GM21367 (cell line): ENCODE measurements around the gene COPZ2.
A peak's percentile ranks its signal among the peaks of the same experiment; 100 is the strongest.
"Not testable (repeated sequence)": the region's sequence is repeated elsewhere in the genome, so short reads cannot be mapped to it uniquely, and the experiment has no call there.

Experiments
- ATAC-seq: cut with Tn5 transposase; IDR thresholded peaks from one replicate; pipeline ENCODE4 v1.9.1; 2021; ENCODE audit not compliant: unreplicated experiment

COPZ2 gene

DNA sequence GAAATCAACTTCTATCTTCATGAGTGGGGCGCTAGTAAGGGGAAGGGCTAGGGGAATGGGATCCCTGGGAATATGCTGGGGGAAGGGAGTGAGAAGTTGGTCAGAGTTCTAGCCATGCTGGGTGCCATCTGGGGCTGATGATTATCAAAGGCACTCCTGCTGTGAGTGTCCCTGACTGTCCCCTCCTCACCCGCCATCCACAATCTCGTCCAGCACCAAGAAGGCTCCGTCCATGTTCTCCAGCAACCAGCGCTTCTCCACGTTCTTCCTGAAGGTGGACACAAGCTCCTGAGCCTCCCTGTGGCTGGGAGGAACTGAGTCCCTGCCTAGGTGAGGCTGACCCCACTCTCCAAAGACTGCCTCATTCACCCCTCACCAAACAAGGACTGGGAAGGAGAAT lies 5.6 kb downstream of the COPZ2 start:
- no peak for ATAC-seq

DNA sequence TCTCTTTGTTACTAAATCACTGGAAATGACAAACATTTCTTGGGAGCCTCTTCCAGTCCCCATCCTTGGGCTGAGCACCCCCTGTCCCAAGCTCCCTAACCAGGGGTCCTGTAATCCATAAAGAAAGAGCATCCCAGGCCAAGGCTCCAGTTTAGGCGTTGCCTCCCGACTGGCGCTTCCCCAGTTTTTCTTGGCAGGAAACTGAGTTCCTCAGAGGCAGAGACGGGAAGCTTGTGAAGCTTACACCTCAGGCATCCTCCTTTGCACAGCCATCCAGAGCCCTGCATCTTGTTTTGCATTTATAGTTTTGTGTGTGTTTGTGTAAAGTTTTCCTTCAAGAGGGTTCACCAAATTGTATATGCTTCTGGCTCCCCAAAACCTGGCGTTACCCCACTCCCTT lies 7.1 kb downstream of the COPZ2 start:
- ATAC-seq: no peak

- no peak for ATAC-seq
Observed at GRCh38 chr17:48028736-48029135, 8.9 kb downstream of the COPZ2 start.

DNA sequence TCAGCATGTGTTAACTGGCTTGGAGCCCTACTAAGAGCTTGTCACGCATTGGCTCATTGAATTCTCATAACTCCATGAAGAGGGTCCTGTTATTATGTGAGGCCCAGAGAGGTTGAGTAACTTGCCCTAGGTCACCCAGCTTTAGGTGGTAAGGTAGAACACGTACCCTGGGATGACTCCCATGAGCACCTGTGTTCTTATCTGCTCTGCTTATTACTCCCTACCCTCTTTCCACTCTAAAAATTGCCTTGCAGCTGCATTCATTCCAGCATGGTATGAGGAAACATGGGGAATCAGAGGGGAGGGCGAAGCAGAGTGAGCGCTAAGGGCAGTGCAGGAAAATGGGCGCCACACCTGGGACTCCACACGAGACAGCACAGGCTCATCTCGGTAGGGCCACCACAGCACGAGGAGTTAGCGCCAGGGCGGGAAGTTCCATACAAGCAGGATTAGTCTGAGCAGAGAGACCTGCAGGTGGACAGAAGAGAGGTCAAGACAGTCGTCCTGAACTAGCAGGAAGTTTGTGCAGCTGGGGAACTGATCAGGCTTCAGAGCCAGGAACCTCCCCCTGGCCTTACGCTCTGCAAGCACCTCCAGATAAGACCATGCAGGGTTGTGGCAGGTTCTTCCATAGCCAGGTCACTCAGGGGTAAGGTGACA lies 10.1 kb downstream of the COPZ2 start:
- ATAC-seq: no peak

DNA sequence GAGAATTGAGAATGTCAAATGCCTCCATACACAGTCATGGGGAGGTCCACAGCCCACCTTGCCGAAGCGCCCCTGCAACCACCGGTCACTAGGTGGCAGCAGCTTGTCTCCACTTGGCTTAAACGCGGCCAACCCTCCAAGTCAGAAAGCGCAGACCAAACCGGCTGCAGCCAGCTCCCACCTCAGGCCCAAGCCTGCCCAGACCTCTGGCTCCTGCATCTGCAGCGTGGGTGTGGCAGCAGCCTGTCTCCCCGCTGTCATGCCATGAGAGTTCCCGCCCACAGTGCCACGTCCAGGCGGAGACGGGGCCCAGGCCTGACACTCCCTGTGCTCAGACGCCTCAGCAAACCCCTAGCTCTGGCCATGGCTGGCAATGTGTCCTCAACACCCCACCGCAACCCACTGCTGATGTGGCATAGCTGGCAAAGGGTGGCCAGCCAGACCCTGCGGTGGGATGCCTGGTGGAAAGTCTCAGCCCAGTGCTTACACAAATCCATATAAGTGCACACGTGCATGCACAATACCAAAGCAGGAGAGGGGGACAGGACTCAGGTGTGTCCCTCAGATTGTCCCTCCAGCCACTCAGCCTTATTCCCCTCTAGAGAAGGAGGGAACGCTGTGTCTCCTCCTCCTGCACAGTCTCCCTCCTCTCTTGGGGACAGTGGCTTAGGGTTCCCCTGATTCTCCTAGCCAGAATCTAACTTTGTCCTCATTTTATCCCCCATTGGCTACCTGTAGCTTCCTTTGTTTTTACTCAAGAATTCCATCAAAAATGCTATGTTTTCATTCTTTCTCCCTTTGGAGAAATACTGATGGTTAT lies 10.9 kb downstream of the COPZ2 start:
- no peak for ATAC-seq

DNA sequence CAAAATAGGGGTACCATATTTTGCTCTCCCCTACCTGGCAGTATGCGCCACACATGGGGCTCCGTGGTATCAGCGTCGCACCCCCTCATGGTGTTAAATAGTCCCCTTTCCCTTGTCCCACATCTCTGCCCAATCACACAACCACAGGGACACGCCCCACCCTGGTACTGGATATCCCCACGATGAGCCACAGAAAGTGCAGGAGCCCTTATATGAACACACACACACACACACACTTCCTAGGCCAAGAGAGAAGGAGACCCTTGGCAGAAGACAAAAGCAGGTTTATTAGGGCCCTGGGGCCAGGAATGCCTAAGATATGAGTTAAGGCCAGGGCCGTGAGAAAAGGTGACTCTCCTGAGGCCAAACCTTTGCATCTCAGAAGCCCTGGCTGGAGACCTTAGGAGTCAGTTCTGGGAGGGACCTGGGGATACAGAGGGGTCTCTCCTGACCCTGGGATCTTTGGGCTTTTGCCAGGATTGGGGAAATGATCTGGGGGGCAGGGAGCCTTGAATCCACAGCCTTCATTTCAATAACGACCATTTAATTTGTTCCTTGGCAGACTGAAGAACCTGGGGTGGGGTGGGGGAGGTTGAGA lies 11.6 kb downstream of the COPZ2 start:
- ATAC-seq: no peak

- no peak for ATAC-seq
Observed at GRCh38 chr17:48025040-48025903, 12.3 kb downstream of the COPZ2 start.

- ATAC-seq: no peak
Observed at GRCh38 chr17:48024149-48025039, 13.2 kb downstream of the COPZ2 start.

- no peak for ATAC-seq
Observed at GRCh38 chr17:48023400-48024148, 14.0 kb downstream of the COPZ2 start.

DNA sequence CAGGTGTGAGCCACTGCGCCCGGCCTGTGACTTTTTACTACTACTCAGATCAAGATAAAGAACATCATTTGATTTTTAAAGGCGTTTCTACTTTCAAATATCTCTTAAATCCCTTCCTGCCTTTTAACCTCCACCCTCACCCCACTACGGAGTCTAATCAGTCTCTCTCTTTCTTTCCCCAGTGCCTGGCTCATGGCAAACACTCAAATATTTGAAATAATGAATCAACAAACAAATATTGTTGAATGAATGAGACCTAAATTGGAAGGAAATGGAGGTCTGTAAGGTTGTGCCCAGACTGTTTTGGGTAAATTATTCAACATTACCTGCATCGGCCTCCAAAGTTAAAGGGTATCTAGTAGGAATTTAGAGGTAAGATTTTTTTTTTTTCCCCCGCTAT lies 14.7 kb downstream of the COPZ2 start:
- ATAC-seq: no peak

- no peak for ATAC-seq
Observed at GRCh38 chr17:48021934-48022333, 15.7 kb downstream of the COPZ2 start.

DNA sequence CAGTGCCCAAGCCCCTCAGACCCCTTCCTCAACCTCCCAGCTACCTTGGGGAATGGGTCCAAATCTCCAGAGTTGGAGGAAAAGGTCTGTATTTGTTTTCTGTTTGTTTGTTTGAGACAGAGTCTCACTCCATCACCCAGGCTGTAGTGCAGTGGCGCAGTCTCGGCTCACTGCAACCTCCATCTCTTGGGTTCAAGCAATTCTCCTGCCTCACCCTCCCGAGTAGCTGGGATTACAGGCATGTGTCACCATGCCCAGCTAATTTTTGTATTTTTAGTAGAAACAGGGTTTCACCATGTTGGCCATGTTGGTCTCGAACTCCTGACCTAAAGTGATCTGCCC lies 19.8 kb downstream of the COPZ2 start:
- ATAC-seq: not testable (repeated sequence)

DNA sequence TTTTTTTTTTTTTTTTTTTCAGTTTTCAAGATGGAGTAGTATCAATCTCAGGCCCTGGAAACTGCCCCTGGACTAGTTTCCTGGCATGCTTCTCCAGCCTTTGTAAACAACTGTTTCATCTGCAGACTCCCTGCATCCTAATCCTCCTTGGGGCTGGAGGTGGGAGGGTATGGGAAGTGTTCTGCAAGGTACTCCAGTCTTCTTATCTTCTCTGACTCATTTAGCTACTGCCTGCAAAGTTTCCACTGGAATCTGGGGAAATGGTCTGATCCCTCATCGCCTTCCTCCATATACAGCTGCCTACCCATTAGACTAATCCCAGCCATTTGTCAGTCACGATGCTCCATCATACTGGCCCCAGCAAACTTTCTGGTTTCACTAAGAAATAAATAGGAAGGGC lies 21.5 kb downstream of the COPZ2 start:
- no peak for ATAC-seq

- no peak for ATAC-seq
Observed at GRCh38 chr17:48014595-48015111, 22.9 kb downstream of the COPZ2 start.

- no peak for ATAC-seq
Observed at GRCh38 chr17:48013876-48014594, 23.6 kb downstream of the COPZ2 start.

- no peak for ATAC-seq
Observed at GRCh38 chr17:48012654-48013053, 24.9 kb downstream of the COPZ2 start.

DNA sequence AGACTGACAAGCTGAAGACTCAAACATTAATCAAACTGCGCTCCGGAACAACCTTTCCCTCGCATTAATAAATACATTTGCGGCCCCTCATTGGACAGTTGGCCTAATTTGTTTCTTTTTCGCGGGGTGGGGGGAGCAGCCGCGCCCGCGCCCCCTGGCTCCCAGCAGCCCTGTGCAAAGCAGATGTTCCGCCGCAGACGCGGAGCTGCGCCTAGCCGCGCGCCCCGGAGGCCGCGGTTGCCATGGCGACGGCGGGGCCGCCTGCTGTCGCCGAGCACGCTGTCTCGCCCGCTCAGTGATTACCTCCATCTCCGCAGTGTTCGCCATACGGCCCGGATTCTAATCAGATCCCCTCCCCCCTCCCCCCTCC lies 25.5 kb downstream of the COPZ2 start:
- no peak for ATAC-seq

- peak; percentile 55 for ATAC-seq
Observed at GRCh38 chr17:48011405-48012150, 26.0 kb downstream of the COPZ2 start.
